Measurements from ENCODE around the gene SMPX. TPM values are rescaled to one million over a fixed set of nuclear protein-coding genes. Genes with fewer than 3 reads are reported as not detected.

Gene SMPX
- total RNA-seq, 2 experiments from 2014 or later: not detected

Other genes with a start within 250 kb of the SMPX start
- under 1 TPM; 0.15 to 0.16 TPM for gene KLHL34, start 99.8 kb downstream of the SMPX start, total RNA-seq
- gene MBTPS2, start 81.5 kb upstream of the SMPX start, total RNA-seq: 1 to 10 TPM; 6.0 to 8.9 TPM
- gene YY2, start 97.9 kb upstream of the SMPX start, total RNA-seq: 1 to 10 TPM; 1.3 to 1.7 TPM
- gene SMS, start 182.6 kb upstream of the SMPX start, total RNA-seq: 10 to 100 TPM; 76.2 to 95.6 TPM